Muscle of arm (tissue), 12 donors: ENCODE data around the gene UQCR11. TPM values are rescaled to one million over a fixed set of nuclear protein-coding genes. Genes with fewer than 3 reads are reported as not detected.

Source experiments
- polyA plus RNA-seq, 12 donors: library from polyadenylated mRNA; unstranded; fragments of 120-200 nt; gene quantifications; one replicate each; pipeline ENCODE4 v1.2.1, GENCODE V29; 2013; ENCODE audit not compliant: insufficient read length in 12 of 12

Gene UQCR11
- polyA plus RNA-seq, 12 donors = 49.0 to 127 (median 106) TPM; not detected in 1

Other genes starting within 250 kb of the UQCR11 start
- 10 to 100 TPM in 11 of 12 donors, not detected in 1; 44.5 to 91.2 (median 61.1) TPM for gene NDUFS7, start 221.6 kb downstream of the UQCR11 start, polyA plus RNA-seq
- gene GAMT, start 203.9 kb downstream of the UQCR11 start, polyA plus RNA-seq = 100 to 1,000 TPM in 10 of 12 donors, 10 to 100 TPM in 1, not detected in 1; 83.4 to 279 (median 178) TPM
- 100 to 1,000 TPM in 1 of 12 donors, 10 to 100 TPM in 10, not detected in 1; 53.6 to 125 (median 62.2) TPM for gene DAZAP1, start 197.9 kb downstream of the UQCR11 start, polyA plus RNA-seq
- 1,000 to 10,000 TPM in 4 of 12 donors, 100 to 1,000 TPM in 7, not detected in 1; 661 to 1,382 (median 915) TPM for gene RPS15, start 167.1 kb downstream of the UQCR11 start, polyA plus RNA-seq
- 1 to 10 TPM in 2 of 12 donors, under 1 TPM in 9, not detected in 1; 0.45 to 6.1 (median 0.74) TPM for gene APC2, start 155.3 kb downstream of the UQCR11 start, polyA plus RNA-seq
- gene C19orf25, start 126.2 kb downstream of the UQCR11 start, polyA plus RNA-seq = 10 to 100 TPM in 11 of 12 donors, not detected in 1; 13.1 to 23.4 (median 14.4) TPM
- gene PCSK4, start 115.1 kb downstream of the UQCR11 start, polyA plus RNA-seq = 1 to 10 TPM in 3 of 12 donors, under 1 TPM in 7, not detected in 2; 0.52 to 3.3 (median 0.79) TPM
- 10 to 100 TPM in 1 of 12 donors, 1 to 10 TPM in 10, not detected in 1; 1.2 to 16.1 (median 1.7) TPM for gene REEP6, start 114.3 kb downstream of the UQCR11 start, polyA plus RNA-seq
- 10 to 100 TPM in 11 of 12 donors, not detected in 1; 10.4 to 20.2 (median 14.7) TPM for gene ADAMTSL5, start 92.4 kb downstream of the UQCR11 start, polyA plus RNA-seq
- under 1 TPM in 7 of 12 donors, not detected in 5; 0.17 to 0.78 (median 0.24) TPM for gene PLK5, start 81.4 kb downstream of the UQCR11 start, polyA plus RNA-seq
- gene MEX3D, start 37.1 kb downstream of the UQCR11 start, polyA plus RNA-seq = 10 to 100 TPM in 11 of 12 donors, not detected in 1; 17.1 to 35.0 (median 21.8) TPM
- gene MBD3, start 12.6 kb downstream of the UQCR11 start, polyA plus RNA-seq = 10 to 100 TPM in 11 of 12 donors, not detected in 1; 40.7 to 68.7 (median 44.7) TPM
- gene TCF3, start 47.2 kb upstream of the UQCR11 start, polyA plus RNA-seq = 100 to 1,000 TPM in 10 of 12 donors, 10 to 100 TPM in 1, not detected in 1; 96.3 to 195 (median 120) TPM
- gene ONECUT3, start 148.0 kb upstream of the UQCR11 start, polyA plus RNA-seq = under 1 TPM in 6 of 12 donors, not detected in 6; 0.01 to 0.04 (median 0.04) TPM
- 1 to 10 TPM in 2 of 12 donors, under 1 TPM in 8, not detected in 2; 0.41 to 2.8 (median 0.62) TPM for gene ATP8B3, start 206.8 kb upstream of the UQCR11 start, polyA plus RNA-seq
- 10 to 100 TPM in 11 of 12 donors, not detected in 1; 14.7 to 39.3 (median 17.3) TPM for gene REXO1, start 243.0 kb upstream of the UQCR11 start, polyA plus RNA-seq